ENCODE results near the gene MME.

The MME gene

GRCh38 chr3:155038203-155038554 lies 41.9 kb upstream of the MME start:
- no peak for TF ChIP-seq CTCF (IDR thresholded peaks at IDR 0.05; ENCODE audit: borderline replicate concordance, control extremely low read depth, extremely low read depth, insufficient read depth, missing control alignments)
- in situ Hi-C loops (cut with MboI; ENCODE audit: low sequenced_read_pairs, unreplicated experiment), result no loop called here
- DNase-seq (ENCODE audit: low spot score), result no peak

GRCh38 chr3:155046935-155047334 lies 33.2 kb upstream of the MME start:
- no peak for DNase-seq (ENCODE audit: low spot score)
- in situ Hi-C loops (cut with MboI; ENCODE audit: low sequenced_read_pairs, unreplicated experiment), result no loop called here
- no peak for TF ChIP-seq CTCF (IDR thresholded peaks at IDR 0.05; ENCODE audit: borderline replicate concordance, control extremely low read depth, extremely low read depth, insufficient read depth, missing control alignments)

- no peak for TF ChIP-seq CTCF (IDR thresholded peaks at IDR 0.05; ENCODE audit: borderline replicate concordance, control extremely low read depth, extremely low read depth, insufficient read depth, missing control alignments)
- in situ Hi-C loops (cut with MboI; ENCODE audit: low sequenced_read_pairs, unreplicated experiment), result no loop called here
- DNase-seq (ENCODE audit: low spot score), result no peak
These were observed 32.4 kb upstream of the MME start for GRCh38 chr3:155047672-155048071.

- no peak for DNase-seq (ENCODE audit: low spot score)
These were observed 30.2 kb upstream of the MME start for GRCh38 chr3:155049959-155050358.

GRCh38 chr3:155052470-155052869 lies 27.6 kb upstream of the MME start:
- in situ Hi-C loops (cut with MboI; ENCODE audit: low sequenced_read_pairs, unreplicated experiment), result no loop called here
- TF ChIP-seq CTCF (IDR thresholded peaks at IDR 0.05; ENCODE audit: borderline replicate concordance, control extremely low read depth, extremely low read depth, insufficient read depth, missing control alignments), result no peak

More at GRCh38 chr3:155049959-155050358, 30.2 kb upstream of the MME start:
- in situ Hi-C loops (cut with MboI; ENCODE audit: low sequenced_read_pairs, unreplicated experiment), result no loop called here
- TF ChIP-seq CTCF (IDR thresholded peaks at IDR 0.05; ENCODE audit: borderline replicate concordance, control extremely low read depth, extremely low read depth, insufficient read depth, missing control alignments), result no peak

GRCh38 chr3:155053756-155054155 lies 26.4 kb upstream of the MME start:
- DNase-seq (ENCODE audit: low spot score), result no peak
- in situ Hi-C loops (cut with MboI; ENCODE audit: low sequenced_read_pairs, unreplicated experiment), result no loop called here
- no peak for TF ChIP-seq CTCF (IDR thresholded peaks at IDR 0.05; ENCODE audit: borderline replicate concordance, control extremely low read depth, extremely low read depth, insufficient read depth, missing control alignments)

More at GRCh38 chr3:155052470-155052869, 27.6 kb upstream of the MME start:
- DNase-seq (ENCODE audit: low spot score), result no peak

GRCh38 chr3:155064920-155065319 lies 15.2 kb upstream of the MME start:
- no peak for TF ChIP-seq CTCF (IDR thresholded peaks at IDR 0.05; ENCODE audit: borderline replicate concordance, control extremely low read depth, extremely low read depth, insufficient read depth, missing control alignments)
- no peak for DNase-seq (ENCODE audit: low spot score)
- in situ Hi-C loops (cut with MboI; ENCODE audit: low sequenced_read_pairs, unreplicated experiment), result no loop called here
